ENCODE measurements around the gene ZCCHC14.

Gene ZCCHC14

GRCh38 chr16:87356491-87356853 is 136.4 kb downstream of the ZCCHC14 start:
- Histone ChIP-seq H3K4me1 (ENCODE audit: control insufficient read depth, insufficient read depth, low read length, poor library complexity, severe bottlenecking) (no peaks in the 10 kb centered on the region), H3K9me3 (ENCODE audit: control insufficient read depth, low read length) (no peaks in the 10 kb centered on the region), H3K4me3 (ENCODE audit: insufficient read depth, low read depth, low read length, poor library complexity, severe bottlenecking) (no peak overlapping the region), H3K27ac (ENCODE audit: insufficient read depth, low read length, poor library complexity, severe bottlenecking) (no peak overlapping the region), H3K36me3 (ENCODE audit: control insufficient read depth, insufficient read depth, low read length) (peaks cover 26% of the 10 kb centered on the region), H3K27me3 (replicated peaks; ENCODE audit: control insufficient read depth, insufficient read depth, low read length, poor library complexity, severe bottlenecking) (no peaks in the 10 kb centered on the region)
- DNase-seq, result no peak
